Activated T-helper 17 cell treated with anti-CD3 and anti-CD28 coated beads, Interleukin-2, amount 50 U/mL, for 72 hours (primary cell): ENCODE measurements around the gene B3GALT2. TPM values are rescaled to one million over a fixed set of nuclear protein-coding genes. Genes with fewer than 3 reads are reported as not detected.
A peak's percentile ranks its signal among the peaks of the same experiment; 100 is the strongest.
"Not testable (repeated sequence)": the region's sequence is repeated elsewhere in the genome, so short reads cannot be mapped to it uniquely, and the experiment has no call there.

Source experiments
- ATAC-seq: fragments of 150-1000 bp; cut with Tn5 transposase; replicated peaks from 2 replicates; pipeline ENCODE4 v1.10.0; 2021; ENCODE audit warnings: mild to moderate bottlenecking, moderate library complexity
- H3K27ac Mint-ChIP-seq: one replicate; pipeline ENCODE4 v1.8.0; 2022; ENCODE audit warnings: mixed read lengths
- H3K27me3 Mint-ChIP-seq: one replicate; pipeline ENCODE4 v1.8.0; 2022; ENCODE audit warnings: mixed read lengths
- H3K36me3 Mint-ChIP-seq: one replicate; pipeline ENCODE4 v1.8.0; 2022; ENCODE audit warnings: low read depth, mild to moderate bottlenecking, mixed read lengths
- H3K4me1 Mint-ChIP-seq: one replicate; pipeline ENCODE4 v1.8.0; 2022; ENCODE audit warnings: mixed read lengths
- H3K4me3 Mint-ChIP-seq: one replicate; pipeline ENCODE4 v1.8.0; 2022; ENCODE audit warnings: mild to moderate bottlenecking, mixed read lengths
- H3K9me3 Mint-ChIP-seq: one replicate; pipeline ENCODE4 v1.8.0; 2022; ENCODE audit warnings: mixed read lengths
- total RNA-seq, 2 donors: library from RNA; stranded (reverse); gene quantifications; one replicate each; pipeline ENCODE4 v1.2.3, GENCODE V29; 2022

The B3GALT2 gene
- total RNA-seq, 2 donors from 2014 or later: 1.4 to 1.8 TPM

DNA sequence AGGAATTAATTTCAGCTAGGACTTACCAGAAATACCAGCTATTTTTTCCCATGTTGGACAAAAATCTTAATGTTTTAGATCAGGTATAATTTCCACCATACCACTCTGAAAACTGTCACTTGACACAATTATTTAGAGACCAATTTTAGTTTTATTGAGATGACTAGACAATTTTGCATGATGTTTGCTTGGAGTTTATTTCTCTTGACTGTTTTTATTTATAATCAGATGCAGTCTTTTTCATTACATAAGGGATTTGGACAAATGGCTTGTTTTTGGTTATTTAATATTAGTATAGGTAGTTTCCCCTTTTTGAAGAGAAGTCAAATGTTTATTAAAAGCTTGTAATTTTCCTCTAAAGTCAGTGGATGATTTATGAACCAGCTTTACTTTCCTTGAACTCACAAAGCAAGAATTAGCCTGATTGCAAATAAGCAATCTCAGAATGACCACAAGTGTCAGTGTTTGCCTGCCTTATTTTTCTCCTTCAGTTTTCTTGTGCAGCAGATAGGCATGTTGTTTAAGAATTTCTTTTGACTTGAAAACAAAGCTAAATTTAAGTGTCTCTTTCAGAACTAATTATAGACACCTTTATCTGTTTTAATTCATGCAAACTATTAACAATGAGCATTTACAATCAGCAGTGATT is 3.8 kb upstream of the B3GALT2 start:
- no peak for ATAC-seq
- Mint-ChIP-seq H3K27ac (no peak overlapping the region), H3K9me3 (no peaks in the 10 kb centered on the region), H3K4me3 (no peak overlapping the region), H3K36me3 (peaks cover 39% of the 10 kb centered on the region), H3K4me1 (peaks cover 22% of the 10 kb centered on the region), H3K27me3 (no peaks in the 10 kb centered on the region)

DNA sequence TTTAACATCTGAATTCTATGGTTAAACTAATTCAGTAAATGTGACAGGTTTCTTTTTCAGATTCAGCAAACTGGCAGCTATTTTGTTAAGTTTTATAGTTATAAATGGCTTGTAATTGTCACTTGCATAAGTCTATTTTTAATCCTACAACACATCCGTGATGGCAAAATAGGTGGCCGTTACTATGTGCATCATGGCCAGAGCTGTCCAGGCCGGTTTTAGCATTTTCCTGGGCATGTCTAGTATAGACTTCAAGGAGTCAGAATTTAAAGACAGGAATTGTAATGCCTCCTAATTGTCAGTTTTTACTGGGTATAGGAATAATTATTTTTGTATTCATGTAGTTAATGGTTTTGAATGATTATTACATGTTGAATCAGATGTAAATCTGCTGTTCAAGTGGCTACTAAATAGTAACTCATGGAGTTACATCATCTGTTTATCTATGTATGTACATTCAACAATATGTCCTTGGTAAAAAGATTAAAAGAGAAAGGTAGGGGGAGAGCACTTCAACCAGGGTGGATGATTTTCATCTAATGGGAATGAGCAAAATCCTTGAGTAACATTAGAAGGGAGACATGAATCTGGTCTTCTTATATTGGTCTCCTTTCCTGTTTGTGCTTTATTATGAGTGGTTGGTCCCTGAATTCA is 3.2 kb upstream of the B3GALT2 start:
- Mint-ChIP-seq H3K4me1 (peaks cover 20% of the 10 kb centered on the region), H3K27me3 (no peaks in the 10 kb centered on the region), H3K27ac (no peak overlapping the region), H3K4me3 (no peak overlapping the region), H3K36me3 (peaks cover 38% of the 10 kb centered on the region), H3K9me3 (no peaks in the 10 kb centered on the region)
- ATAC-seq: no peak

DNA sequence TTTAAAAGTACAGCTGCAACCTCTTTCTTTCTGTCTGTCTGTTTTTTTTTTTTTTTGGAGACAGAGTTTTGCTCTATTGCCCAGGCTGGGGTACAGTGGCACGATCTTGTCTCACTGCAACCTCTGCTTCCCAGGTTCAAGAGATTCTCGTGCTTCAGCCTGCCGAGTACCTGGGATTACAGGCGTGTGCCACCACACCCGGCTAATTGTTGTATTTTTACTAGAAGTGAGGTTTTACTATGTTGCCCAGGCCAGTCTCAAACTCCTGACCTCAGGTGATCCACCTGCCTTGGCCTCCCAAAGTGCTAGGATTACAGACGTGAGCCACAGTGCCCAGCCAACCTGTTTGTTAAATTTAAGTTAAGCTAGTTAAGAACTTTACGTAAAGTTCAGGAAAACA is 2.5 kb upstream of the B3GALT2 start:
- peaks cover 31% of the 10 kb centered on the region for H3K36me3 Mint-ChIP-seq
- not testable (repeated sequence) for H3K9me3 Mint-ChIP-seq, ATAC-seq, H3K27me3 Mint-ChIP-seq, H3K27ac Mint-ChIP-seq, H3K4me3 Mint-ChIP-seq
- H3K4me1 Mint-ChIP-seq: peaks cover 20% of the 10 kb centered on the region

DNA sequence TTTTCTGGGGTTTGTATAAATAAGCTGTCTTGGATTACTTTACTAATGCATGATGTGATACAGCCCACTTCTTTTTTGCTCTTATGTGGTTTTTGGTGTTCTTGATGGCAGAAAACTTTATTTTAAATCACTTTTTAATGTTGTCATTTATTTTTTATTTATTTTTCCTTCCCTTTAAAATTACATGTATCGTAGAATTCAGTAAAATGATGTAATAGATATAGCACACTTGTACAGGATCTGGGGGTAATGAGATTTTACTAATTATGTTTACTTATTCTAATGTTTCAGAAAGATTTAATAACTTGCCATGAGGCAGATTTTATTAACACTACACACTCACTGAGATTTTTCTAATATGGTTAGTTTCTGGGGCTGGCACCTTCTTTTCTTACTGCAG is 701 bp upstream of the B3GALT2 start:
- H3K27ac Mint-ChIP-seq: peak overlapping the region; percentile 78
- H3K4me3 Mint-ChIP-seq: peak overlapping the region; percentile 84

DNA sequence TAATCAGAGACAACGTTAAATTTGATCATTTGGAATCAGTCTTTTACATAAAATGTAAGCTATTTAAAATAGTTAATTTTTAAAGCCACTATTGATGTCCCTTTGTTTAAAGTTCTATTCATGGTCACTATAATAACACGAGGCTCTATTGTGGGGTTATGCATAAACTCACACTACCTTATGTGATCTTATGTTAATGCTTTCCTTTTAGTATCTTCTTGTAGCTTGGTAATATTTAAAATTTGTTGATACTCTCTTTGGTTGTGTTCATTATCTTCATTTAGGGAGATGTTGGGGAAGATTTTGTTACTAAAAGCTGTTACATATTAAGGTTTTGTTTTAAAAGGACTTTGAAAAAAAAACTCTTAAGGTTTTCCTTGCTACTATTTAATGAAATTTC is 1.2 kb downstream of the B3GALT2 start:
- no peak for ATAC-seq
- peaks cover 16% of the 10 kb centered on the region for H3K4me1 Mint-ChIP-seq
- peak overlapping the region; percentile 78 for H3K27ac Mint-ChIP-seq
- H3K4me3 Mint-ChIP-seq: peak overlapping the region; percentile 84
- no peaks in the 10 kb centered on the region for H3K9me3 Mint-ChIP-seq
- no peaks in the 10 kb centered on the region for H3K27me3 Mint-ChIP-seq
- H3K36me3 Mint-ChIP-seq: peaks cover 37% of the 10 kb centered on the region

More for the DNA sequence above, 701 bp upstream of the B3GALT2 start:
- peaks cover 27% of the 10 kb centered on the region for H3K36me3 Mint-ChIP-seq
- ATAC-seq: no peak
- H3K27me3 Mint-ChIP-seq: no peaks in the 10 kb centered on the region
- H3K9me3 Mint-ChIP-seq: no peaks in the 10 kb centered on the region
- peaks cover 20% of the 10 kb centered on the region for H3K4me1 Mint-ChIP-seq

DNA sequence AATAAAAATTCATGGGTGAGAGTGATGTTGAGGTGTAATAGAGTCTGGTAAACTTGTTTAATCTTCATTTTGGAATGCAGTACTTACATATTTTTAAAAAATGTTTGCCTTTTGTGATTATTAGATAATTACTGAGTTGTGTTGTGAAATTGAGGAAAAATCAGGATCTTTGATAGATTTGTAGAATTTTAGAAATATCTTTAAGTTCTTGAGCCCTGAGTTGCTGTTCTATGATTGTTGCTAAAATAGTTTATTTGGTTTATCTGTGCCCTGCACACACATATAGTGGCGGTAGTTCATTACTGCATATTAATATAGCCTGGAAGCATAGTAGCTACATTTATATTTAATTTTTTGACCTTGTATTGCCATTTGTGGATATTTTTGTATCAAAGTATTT is 1.6 kb downstream of the B3GALT2 start:
- Mint-ChIP-seq H3K27ac (peak overlapping the region; percentile 78), H3K27me3 (no peaks in the 10 kb centered on the region), H3K36me3 (peaks cover 40% of the 10 kb centered on the region), H3K9me3 (no peaks in the 10 kb centered on the region), H3K4me3 (peak overlapping the region; percentile 84), H3K4me1 (peaks cover 16% of the 10 kb centered on the region)
- ATAC-seq: no peak

DNA sequence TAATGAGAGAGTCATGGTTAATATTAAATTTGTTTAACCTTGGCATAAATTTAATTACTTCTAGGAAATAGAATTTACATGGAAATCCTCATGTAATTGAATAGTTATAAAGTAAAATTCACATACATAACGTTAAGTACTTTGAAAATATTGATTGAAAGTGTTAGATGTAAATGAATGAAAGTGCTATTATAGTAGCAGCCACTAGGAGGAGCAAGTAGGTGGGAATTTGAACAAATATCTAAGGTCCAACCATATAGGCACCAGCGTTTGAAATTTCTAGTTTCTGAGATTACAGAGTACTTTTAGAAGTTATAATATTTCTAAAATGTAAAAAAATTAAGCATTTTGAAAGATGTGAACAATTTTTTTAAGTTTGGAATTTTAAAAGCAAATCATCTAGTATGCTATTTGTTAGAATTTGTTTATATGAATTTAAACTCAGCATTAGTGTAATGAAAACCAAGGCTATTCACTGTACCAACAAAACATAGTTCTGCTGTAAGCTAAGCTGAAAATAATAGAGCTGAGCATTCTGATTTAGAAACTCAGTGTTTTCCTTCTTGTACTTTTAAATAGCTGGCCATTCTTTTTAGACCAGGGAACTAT is 3.3 kb downstream of the B3GALT2 start:
- peak; percentile 59 for ATAC-seq
- Mint-ChIP-seq H3K4me3 (peak overlapping the region; percentile 84), H3K9me3 (no peaks in the 10 kb centered on the region), H3K4me1 (peaks cover 16% of the 10 kb centered on the region), H3K27me3 (no peaks in the 10 kb centered on the region), H3K36me3 (peaks cover 46% of the 10 kb centered on the region), H3K27ac (peak overlapping the region; percentile 85)

DNA sequence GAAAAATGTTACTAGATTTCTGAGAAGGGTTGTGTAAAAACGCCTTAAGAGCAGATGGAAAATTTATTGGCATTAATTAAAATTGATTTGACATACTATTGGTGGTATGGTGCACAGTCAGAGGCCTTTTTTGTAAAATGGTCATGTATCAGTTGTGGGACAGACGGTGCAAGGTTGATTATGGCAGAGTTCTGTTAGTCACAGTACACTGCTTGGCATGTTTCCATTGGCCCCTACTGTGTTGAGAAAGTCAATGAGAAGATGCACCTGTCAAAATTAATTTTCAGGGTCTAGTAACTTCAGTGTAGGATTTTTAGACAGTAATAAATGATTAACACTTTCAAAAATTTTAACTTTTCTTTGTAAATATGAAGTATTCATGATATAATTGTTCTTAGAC is 4.4 kb downstream of the B3GALT2 start:
- ATAC-seq: peak; percentile 27
- peaks cover 20% of the 10 kb centered on the region for H3K4me1 Mint-ChIP-seq
- no peaks in the 10 kb centered on the region for H3K27me3 Mint-ChIP-seq
- H3K27ac Mint-ChIP-seq: no peak overlapping the region
- H3K4me3 Mint-ChIP-seq: peak overlapping the region; percentile 84
- H3K9me3 Mint-ChIP-seq: peaks cover 4% of the 10 kb centered on the region
- H3K36me3 Mint-ChIP-seq: peaks cover 53% of the 10 kb centered on the region

DNA sequence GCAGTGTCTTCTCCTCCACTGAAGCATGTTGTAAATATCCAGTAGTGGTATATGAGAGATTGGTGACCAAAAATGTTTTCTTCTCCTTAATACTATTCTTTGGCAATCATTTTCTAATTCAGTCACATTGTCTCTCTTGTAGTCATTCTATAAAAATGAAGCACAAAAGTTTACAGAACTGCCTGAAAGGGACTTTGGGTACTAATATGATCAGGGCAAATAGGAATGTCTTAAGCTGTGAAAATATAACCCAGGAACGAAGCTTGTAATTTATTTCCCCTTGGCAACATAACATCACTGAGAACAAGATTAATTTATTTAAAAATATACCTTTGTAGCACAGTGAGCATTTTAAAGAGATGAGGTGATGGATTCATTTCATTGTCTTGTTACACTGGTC is 4.9 kb downstream of the B3GALT2 start:
- Mint-ChIP-seq H3K27ac (no peak overlapping the region), H3K9me3 (peaks cover 4% of the 10 kb centered on the region), H3K4me1 (peaks cover 16% of the 10 kb centered on the region), H3K4me3 (peak overlapping the region; percentile 84), H3K27me3 (no peaks in the 10 kb centered on the region), H3K36me3 (peaks cover 57% of the 10 kb centered on the region)
- ATAC-seq: no peak

DNA sequence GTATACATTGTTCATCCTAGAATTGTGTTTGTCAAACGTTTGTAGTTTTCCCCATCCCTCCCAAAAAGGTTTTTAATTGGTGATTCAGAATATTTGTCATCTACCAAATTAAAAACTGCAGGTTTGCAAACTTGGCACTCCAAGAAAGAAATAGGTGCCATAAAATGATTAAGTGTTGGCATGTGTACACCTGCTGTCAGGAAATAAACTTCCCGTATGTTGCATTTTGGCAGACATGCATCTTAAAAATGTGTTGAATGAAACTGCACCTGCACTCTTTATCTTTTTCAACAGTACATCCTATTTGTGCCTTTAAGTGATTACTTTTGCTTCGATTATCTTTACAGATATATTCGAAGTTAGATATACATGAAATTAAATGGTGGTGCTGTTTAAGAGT is 7.3 kb downstream of the B3GALT2 start:
- H3K9me3 Mint-ChIP-seq: peaks cover 8% of the 10 kb centered on the region
- H3K4me3 Mint-ChIP-seq: no peak overlapping the region
- H3K4me1 Mint-ChIP-seq: peaks cover 16% of the 10 kb centered on the region
- no peak overlapping the region for H3K27ac Mint-ChIP-seq
- H3K36me3 Mint-ChIP-seq: peaks cover 74% of the 10 kb centered on the region
- H3K27me3 Mint-ChIP-seq: no peaks in the 10 kb centered on the region
- ATAC-seq: no peak

DNA sequence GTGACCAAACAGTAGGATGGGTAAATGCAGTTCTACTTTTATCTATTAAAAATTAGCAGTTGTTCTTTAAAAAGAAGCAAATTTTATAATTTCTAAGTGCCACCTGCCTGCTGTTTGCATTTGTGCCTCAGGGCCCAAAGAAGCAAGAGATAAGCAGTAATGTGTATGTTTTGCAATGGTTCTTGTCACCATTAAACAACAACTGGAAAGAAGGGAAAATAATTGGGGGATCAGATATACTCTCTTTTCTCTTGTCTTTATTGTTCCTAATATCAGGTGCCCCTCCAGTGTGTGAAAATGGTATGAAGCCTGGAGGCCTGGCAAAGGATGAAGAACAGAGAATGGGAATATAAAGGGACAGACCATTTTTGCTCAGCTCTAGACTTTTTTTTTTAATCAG is 9.6 kb downstream of the B3GALT2 start:
- no peaks in the 10 kb centered on the region for H3K27me3 Mint-ChIP-seq
- no peak overlapping the region for H3K4me3 Mint-ChIP-seq
- ATAC-seq: no peak
- peaks cover 16% of the 10 kb centered on the region for H3K4me1 Mint-ChIP-seq
- no peak overlapping the region for H3K27ac Mint-ChIP-seq
- peaks cover 8% of the 10 kb centered on the region for H3K9me3 Mint-ChIP-seq
- peaks cover 75% of the 10 kb centered on the region for H3K36me3 Mint-ChIP-seq

DNA sequence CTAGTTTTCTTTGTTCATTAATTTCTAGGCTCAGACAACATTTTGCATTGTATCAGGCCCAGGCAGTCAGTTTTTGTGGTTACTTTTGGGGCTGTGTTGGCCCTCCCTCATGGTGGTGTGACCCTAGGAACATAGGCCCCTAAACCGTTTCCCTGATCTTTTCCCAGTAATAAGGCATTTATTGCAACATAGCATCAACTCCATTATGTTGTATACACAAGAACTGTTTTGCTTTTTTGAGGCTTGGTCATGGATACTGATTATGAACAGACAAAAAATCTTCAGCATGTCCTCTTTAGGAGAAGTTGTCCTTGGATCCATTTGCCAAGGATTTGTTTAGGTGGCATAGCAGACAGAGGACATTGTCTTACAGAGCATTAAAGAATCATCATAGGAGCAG is 10.3 kb downstream of the B3GALT2 start:
- no peaks in the 10 kb centered on the region for H3K27me3 Mint-ChIP-seq
- H3K36me3 Mint-ChIP-seq: peaks cover 69% of the 10 kb centered on the region
- peaks cover 16% of the 10 kb centered on the region for H3K4me1 Mint-ChIP-seq
- no peak overlapping the region for H3K4me3 Mint-ChIP-seq
- H3K9me3 Mint-ChIP-seq: peaks cover 8% of the 10 kb centered on the region
- no peak for ATAC-seq
- H3K27ac Mint-ChIP-seq: peak overlapping the region; percentile 44

DNA sequence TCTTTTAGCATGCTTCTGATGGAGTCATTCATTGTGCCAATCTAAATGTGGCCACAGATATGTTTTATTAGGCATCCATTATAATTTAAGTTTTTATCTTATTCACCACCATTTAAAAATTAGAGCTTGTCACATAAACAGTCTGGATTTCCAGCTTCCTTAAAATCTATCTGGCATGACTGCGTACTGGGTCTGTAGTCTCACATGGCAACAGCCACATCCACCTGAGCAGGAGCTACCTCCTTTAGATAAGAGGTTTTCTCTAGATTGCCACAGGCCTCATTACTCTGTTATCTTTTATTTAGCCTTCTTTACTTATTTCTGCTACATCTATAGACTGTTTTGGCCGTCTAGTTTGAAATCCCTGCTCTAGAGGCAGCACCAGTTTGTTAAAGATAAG is 29.1 kb downstream of the B3GALT2 start:
- H3K36me3 Mint-ChIP-seq: peaks cover 53% of the 10 kb centered on the region
- ATAC-seq: no peak
- no peak overlapping the region for H3K4me3 Mint-ChIP-seq
- H3K9me3 Mint-ChIP-seq: no peaks in the 10 kb centered on the region
- no peak overlapping the region for H3K27ac Mint-ChIP-seq
- no peaks in the 10 kb centered on the region for H3K27me3 Mint-ChIP-seq
- peaks cover 19% of the 10 kb centered on the region for H3K4me1 Mint-ChIP-seq

DNA sequence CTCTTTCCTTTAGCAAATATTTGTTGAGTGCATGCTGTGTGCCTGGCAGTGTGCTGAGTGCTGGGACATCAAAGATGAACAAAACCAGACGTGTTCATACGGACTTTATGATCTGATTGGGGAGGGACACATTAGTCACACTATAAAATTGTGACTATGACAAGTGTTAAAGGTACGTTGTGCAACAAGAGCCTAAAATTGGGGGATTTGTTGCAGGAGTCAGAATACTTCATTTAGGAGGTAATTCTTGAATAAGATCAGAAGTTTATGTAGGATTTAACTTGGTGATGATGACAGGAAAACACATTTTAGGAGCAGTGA is 29.6 kb downstream of the B3GALT2 start:
- Mint-ChIP-seq H3K27ac (peak overlapping the region; percentile 7), H3K9me3 (no peaks in the 10 kb centered on the region), H3K36me3 (peaks cover 57% of the 10 kb centered on the region), H3K27me3 (no peaks in the 10 kb centered on the region), H3K4me3 (no peak overlapping the region), H3K4me1 (peaks cover 19% of the 10 kb centered on the region)
- ATAC-seq: no peak

DNA sequence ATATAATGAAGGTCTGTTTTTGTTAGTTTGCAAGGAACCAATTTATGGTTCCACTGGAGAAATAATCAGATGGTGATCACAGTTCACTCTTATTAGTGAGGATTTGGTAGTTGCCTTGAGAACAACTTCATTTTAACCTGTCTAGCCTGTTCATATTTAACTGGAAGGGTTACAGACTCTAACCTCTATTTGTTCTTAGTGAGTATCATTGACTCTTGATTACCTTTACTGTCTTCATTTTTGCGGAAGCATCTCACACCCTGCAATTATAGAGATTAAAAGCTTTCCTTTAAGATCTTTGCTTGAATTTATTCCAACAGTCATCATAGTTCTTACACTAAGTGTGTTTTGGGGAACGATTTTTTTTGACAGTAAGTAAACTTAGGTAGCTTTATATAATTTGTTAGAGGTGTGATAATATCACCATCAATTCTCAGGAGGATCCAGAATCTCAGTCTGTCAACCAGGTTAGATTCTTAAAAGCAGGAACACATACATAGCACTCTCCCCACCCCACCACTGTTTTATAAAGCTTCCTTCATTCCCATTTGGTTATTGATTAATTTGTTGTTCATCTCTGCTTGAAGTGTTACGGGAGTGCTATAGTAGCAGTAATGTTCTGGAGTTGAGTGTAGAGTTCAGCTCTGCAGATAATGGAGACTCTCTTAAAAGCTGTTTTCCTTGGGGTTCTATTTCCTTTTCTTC is 30.1 kb downstream of the B3GALT2 start:
- ATAC-seq: no peak
- H3K27ac Mint-ChIP-seq: peak overlapping the region; percentile 7
- H3K36me3 Mint-ChIP-seq: peaks cover 62% of the 10 kb centered on the region
- H3K4me3 Mint-ChIP-seq: no peak overlapping the region
- no peaks in the 10 kb centered on the region for H3K27me3 Mint-ChIP-seq
- H3K4me1 Mint-ChIP-seq: peaks cover 19% of the 10 kb centered on the region
- H3K9me3 Mint-ChIP-seq: no peaks in the 10 kb centered on the region
